Adrenal gland (tissue), 12 donors: Measurements from ENCODE around the gene CCDC92B. TPM values are rescaled to one million over a fixed set of nuclear protein-coding genes. Genes with fewer than 3 reads are reported as not detected.
"Not testable (repeated sequence)": the region's sequence is repeated elsewhere in the genome, so short reads cannot be mapped to it uniquely, and the experiment has no call there.

Experiments used
- DNase-seq, 7 donors: peaks; one replicate each; pipeline ENCODE4 v3.0.0-alpha.2; 2019 to 2020
- H3K27ac ChIP-seq, 5 donors: fragments of 200-600 bp; sonication (generic) in 4 of 5; 1 replicate in 3 of 5; 2 replicates in 2 of 5; pipeline versions ENCODE4 v1.5.1 to v1.8.0; 2016 to 2020; ENCODE audit warnings: mild to moderate bottlenecking in 1 of 5
- H3K27me3 ChIP-seq: fragments of 200-600 bp; 2 replicates; pipeline ENCODE4 v1.8.0; 2021
- H3K36me3 ChIP-seq, 2 donors: fragments of 200-600 bp; replicated peaks in 1 of 2; 1 replicate in 1 of 2; 2 replicates in 1 of 2; pipeline versions ENCODE4 v1.5.1 to v1.8.0; 2018 to 2022
- H3K4me1 ChIP-seq, 2 donors: fragments of 200-600 bp; replicated peaks in 1 of 2; 1 replicate in 1 of 2; 2 replicates in 1 of 2; pipeline versions ENCODE4 v1.5.1 to v1.8.0; 2018 to 2021
- H3K4me3 ChIP-seq, 4 donors: fragments of 200-600 bp; sonication (generic) in 3 of 4; one replicate each; pipeline ENCODE4 v1.5.1; 2016 to 2018
- H3K9me3 ChIP-seq, 3 donors: fragments of 200-600 bp; sonication (generic) in 1 of 3; replicated peaks in 1 of 3; 1 replicate in 2 of 3; 2 replicates in 1 of 3; pipeline versions ENCODE4 v1.5.1 to v1.8.0; 2016 to 2021
- POLR2A ChIP-seq, 2 donors: fragments of 450-650 bp; IDR thresholded peaks; one replicate each; pipeline ENCODE4 v1.6.1; 2017; ENCODE audit warnings: antibody characterized with exemption in 2 of 2, mild to moderate bottlenecking in 2 of 2, moderate library complexity in 1 of 2
- WGBS, 4 donors: extraction: QIAGEN DNeasy Blood & Tissue Kit in 2 of 4; methylation state at CpG; one replicate each; pipeline versions ENCODE4 v1.1.5 to v1.1.7; 2013 to 2017; 5-methylcytosine and 5-hydroxymethylcytosine counted together
- intact Hi-C, 2 donors: fragments of 100-400 bp; cut with DNase I; formaldehyde crosslinking; loops; one replicate each; pipeline versions ENCODE4 v1.14.1 to v1.15.0; 2022 to 2023
- polyA plus RNA-seq, 3 donors: library from polyadenylated mRNA; stranded (reverse); fragments of 200-250 nt in 2 of 3; fragments of 350-450 nt in 1 of 3; fragmentation: Illumina TruSeq in 1 of 3; extraction: RNeasy Lipid Tissue Mini Kit (QIAGEN cat#74804) in 1 of 3; gene quantifications; one replicate each; pipeline ENCODE4 v1.2.3, GENCODE V29; 2013 to 2014
- total RNA-seq, 9 donors: library from RNA; depleted of rRNA in 4 of 9; stranded (reverse); fragments of >200 nt in 4 of 9; fragments of 120-200 nt in 1 of 9; fragmentation: NEBNext Ultra II Directional in 1 of 9; extraction: Animal tissue kit (Norgen Biotek cat#: 25700) in 1 of 9; gene quantifications; one replicate each; pipeline versions ENCODE4 v1.1.0 to v1.2.4, GENCODE V29; 2013 to 2023
- TF ChIP-seq, protein P1 (sequence below), 6 experiments: fragments of 450-650 bp in 4 of 6; fragments of 200-600 bp in 2 of 6; sonication (generic) in 1 of 6; IDR thresholded peaks; 1 replicate in 5 of 6; 2 replicates in 1 of 6; pipeline versions ENCODE4 v1.5.1 to v1.8.0; 2016 to 2021; ENCODE audit warnings: antibody characterized with exemption in 6 of 6, mild to moderate bottlenecking in 2 of 6, moderate library complexity in 1 of 6
- donor health status: healthy with polysubstance abuse.
- donor health status: Bipolar disorder and iron deficiency.
- donor health status: DM: yes; HTN: yes; CAD: no.
- donor health status: DM: no; HTN: no; CAD: no.
- donor health status: DM: no; HTN: no; CAD: no.
- donor health status: DM: yes; HTN: yes; CAD: no.

The CCDC92B gene
- total and polyA plus RNA-seq, 12 donors: 0.10 to 4.7 (median 0.55) TPM; not detected in 3

DNA sequence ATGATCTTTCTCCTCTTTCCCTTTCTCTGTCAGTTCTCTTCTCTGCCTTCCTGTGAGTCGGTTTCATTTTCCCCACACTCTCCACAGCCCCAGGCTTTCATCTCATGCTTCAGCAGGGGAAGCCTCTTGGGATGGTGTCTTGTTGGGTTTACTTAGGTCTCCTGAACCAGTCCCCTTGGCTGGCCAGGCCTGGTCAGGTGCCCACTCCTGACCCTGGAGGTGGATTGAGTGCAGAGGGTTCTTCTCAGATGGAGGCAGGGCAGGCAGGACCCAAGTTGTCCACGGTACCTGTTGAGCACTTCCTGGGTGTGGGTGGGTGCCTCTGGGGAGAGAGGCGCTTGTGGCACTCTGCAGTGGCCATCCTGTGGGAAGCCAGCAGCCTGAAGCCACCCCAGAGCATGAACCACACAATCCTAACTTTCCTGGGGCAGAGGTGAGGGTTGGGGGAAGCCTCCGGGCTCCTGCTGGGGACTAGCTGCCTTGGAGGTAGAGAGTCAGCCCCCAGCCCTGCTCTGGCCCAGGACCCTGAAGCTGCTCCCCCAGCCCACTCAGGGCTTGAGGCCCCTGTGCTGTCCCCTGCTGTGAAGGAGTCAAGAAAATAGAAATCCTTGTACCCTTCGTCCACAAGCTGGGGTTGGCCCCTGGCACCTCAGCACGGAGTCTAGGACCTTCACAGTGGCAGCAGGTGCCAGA lies 44.8 kb upstream of the CCDC92B start:
- intact Hi-C loops: no loop called here
- TF ChIP-seq, protein P1, sequence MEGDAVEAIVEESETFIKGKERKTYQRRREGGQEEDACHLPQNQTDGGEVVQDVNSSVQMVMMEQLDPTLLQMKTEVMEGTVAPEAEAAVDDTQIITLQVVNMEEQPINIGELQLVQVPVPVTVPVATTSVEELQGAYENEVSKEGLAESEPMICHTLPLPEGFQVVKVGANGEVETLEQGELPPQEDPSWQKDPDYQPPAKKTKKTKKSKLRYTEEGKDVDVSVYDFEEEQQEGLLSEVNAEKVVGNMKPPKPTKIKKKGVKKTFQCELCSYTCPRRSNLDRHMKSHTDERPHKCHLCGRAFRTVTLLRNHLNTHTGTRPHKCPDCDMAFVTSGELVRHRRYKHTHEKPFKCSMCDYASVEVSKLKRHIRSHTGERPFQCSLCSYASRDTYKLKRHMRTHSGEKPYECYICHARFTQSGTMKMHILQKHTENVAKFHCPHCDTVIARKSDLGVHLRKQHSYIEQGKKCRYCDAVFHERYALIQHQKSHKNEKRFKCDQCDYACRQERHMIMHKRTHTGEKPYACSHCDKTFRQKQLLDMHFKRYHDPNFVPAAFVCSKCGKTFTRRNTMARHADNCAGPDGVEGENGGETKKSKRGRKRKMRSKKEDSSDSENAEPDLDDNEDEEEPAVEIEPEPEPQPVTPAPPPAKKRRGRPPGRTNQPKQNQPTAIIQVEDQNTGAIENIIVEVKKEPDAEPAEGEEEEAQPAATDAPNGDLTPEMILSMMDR (IDR thresholded peaks at IDR 0.05): no peak
- no peak for TF ChIP-seq POLR2A (IDR thresholded peaks at IDR 0.05)
- WGBS, 4 donors: 57 to 85% (median 80%) methylated on average over 4 to 6 of the region's 6 CpGs
- Histone ChIP-seq H3K36me3 (no peaks in the 10 kb centered on the region), H3K9me3 (no peaks in the 10 kb centered on the region), H3K4me1 (peaks cover 0 to 5% of the 10 kb centered on the region in 2 donors), H3K27me3 (no peaks in the 10 kb centered on the region), H3K27ac (no peak overlapping the region), H3K4me3 (no peak overlapping the region)
- no peak for DNase-seq

DNA sequence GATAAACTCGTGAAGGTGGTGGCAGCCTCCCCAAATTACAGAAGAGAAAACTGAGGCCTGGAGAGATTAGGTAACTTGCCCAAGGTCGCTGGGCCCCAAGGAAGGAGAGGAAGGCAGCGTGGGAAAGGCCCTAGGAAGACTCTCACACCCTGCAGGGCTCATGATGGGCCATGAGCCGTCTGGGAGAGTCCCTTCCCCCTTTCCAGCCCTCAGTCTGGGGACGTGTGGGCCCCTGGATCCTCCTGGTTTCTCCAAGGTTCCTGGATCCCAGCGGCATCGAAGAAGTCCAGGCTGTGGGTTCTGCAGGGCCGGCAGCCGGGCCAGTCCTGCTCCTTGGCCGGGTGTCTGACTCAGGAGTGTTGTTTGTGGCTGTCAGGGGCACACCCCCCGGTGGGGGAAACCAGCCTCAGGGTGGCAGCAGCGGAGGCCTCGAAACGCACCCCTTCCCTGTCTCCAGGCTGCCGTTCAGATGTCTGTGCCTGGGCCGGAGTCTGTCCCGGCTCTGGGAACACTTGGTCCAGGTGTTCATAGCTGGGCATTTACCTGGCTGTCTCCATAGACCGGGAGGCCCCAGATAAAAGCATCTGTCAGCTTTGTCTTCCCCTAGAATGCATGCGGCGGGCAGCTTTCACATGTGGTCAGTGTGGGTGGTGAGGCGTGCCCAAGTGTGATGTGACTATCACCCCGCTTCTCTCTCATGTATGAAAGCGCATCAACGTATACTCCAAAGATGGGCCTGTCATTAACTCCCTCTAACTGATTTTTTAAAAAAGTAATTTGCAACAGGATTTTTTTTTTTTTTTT lies 43.1 kb upstream of the CCDC92B start:
- intact Hi-C loops: no loop called here
- DNase-seq: no peak
- Histone ChIP-seq H3K27ac (no peak overlapping the region), H3K4me3 (no peak overlapping the region), H3K9me3 (no peaks in the 10 kb centered on the region), H3K27me3 (no peaks in the 10 kb centered on the region), H3K36me3 (no peaks in the 10 kb centered on the region), H3K4me1 (peaks cover 0 to 5% of the 10 kb centered on the region in 2 donors)
- no peak for TF ChIP-seq POLR2A (IDR thresholded peaks at IDR 0.05)
- TF ChIP-seq, protein P1 (IDR thresholded peaks at IDR 0.05): no peak
- WGBS, 4 donors: 52 to 76% (median 55%) methylated on average over 11 to 24 of the region's 24 CpGs

DNA sequence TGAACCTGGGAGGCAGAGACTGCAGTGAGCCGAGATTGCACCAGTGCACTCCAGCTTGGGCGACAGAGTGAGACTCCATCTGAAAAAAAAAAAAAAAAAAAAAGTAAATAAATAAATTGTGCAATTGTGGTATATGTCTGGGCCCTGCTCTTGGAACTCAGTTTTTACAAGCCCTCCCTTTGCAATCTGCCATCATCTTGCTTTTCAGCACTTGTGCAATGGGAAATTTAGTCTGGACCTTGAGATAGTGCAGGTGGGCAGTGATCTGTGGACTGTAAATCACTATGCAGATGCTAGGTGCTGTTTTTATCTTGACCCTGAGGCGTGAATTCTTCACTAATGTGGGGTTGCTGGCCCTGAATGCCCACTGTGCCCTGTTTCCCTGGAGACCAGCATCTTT lies 40.2 kb upstream of the CCDC92B start:
- intact Hi-C loops: loop anchor here in 1 of 2 donors (5.0 kb wide), 1 partner anchor 38 kb away; no protein-coding TSS in a partner anchor
- 65 to 83% (median 77%) methylated on average over 3 of the region's 3 CpGs for WGBS, 4 donors
- DNase-seq: no peak
- Histone ChIP-seq H3K27ac (no peak overlapping the region), H3K36me3 (no peaks in the 10 kb centered on the region), H3K27me3 (no peaks in the 10 kb centered on the region), H3K9me3 (no peaks in the 10 kb centered on the region), H3K4me1 (peaks cover 0 to 5% of the 10 kb centered on the region in 2 donors), H3K4me3 (no peak overlapping the region)
- TF ChIP-seq, protein P1 (IDR thresholded peaks at IDR 0.05): no peak
- no peak for TF ChIP-seq POLR2A (IDR thresholded peaks at IDR 0.05)

DNA sequence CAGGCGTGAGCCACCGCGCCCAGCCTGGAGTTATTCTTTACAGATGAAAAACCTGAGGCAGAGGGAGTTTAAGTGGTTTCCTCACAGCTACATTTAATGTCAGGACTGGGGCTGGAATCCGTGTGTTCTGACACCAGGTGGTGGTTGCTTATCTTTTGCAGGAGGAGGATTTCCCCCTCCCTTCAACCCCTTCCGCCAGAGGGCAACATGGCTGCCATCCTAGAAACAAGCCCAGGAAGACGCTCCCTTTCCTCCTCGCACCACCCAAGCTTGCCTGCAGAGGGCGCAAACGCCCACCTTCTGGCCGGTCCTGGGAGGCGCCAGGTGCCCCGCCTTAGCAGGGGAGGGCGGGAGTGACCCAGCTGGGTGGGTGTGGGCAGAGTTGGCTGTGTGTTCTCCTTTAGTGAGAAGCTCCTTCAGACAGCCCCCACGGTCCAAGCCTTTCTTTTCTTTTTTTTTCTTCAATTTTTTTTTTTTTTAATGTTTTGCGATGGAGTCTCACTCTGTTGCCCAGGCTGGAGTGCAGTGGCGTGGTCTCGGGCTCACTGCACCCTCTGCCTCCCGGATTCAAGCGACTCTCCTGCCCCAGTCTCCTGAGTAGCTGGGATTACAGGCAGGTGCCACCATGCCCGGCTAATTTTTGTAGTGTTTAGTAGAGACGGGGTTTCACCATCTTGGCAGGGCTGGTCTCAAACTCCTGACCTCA lies 36.9 kb upstream of the CCDC92B start:
- DNase-seq: peak; percentile 85 to 95 (median 88)
- Histone ChIP-seq H3K36me3 (no peaks in the 10 kb centered on the region), H3K27me3 (no peaks in the 10 kb centered on the region), H3K27ac (no peak overlapping the region), H3K9me3 (no peaks in the 10 kb centered on the region), H3K4me3 (no peak overlapping the region), H3K4me1 (no peaks in the 10 kb centered on the region)
- intact Hi-C loops: loop anchor here in 1 of 2 donors (5.0 kb wide), 1 partner anchor 41 kb away; no protein-coding TSS in a partner anchor
- 28 to 35% (median 31%) methylated on average over 20 to 21 of the region's 21 CpGs for WGBS, 4 donors
- no peak for TF ChIP-seq POLR2A (IDR thresholded peaks at IDR 0.05)
- TF ChIP-seq, protein P1 (IDR thresholded peaks at IDR 0.05): peak; percentile 73 to 89 (median 84)

DNA sequence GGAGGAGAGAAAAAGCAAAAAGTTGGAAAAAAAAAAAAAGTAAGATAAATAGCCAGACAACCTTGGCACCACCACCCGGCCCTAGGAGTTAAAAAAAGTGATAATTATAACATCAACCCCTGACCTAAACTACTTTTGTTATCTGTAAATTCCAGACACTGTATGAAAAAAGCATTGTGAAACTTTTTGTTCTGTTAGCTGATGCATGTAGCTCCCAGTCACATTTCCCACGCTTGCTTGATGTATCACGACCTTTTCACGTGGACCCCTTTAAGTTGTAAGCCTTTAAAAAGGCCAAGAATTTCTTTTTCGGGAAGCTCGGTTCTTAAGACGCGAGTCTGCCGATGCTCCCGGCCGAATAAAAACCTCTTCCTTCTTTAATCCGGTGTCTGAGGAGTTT lies 35.9 kb upstream of the CCDC92B start:
- intact Hi-C loops: loop anchor here in 1 of 2 donors (5.0 kb wide), 1 partner anchor 42 kb away; no protein-coding TSS in a partner anchor

More for the DNA sequence above, 35.9 kb upstream of the CCDC92B start:
- not testable (repeated sequence) for H3K9me3 ChIP-seq, H3K27ac ChIP-seq, H3K27me3 ChIP-seq, H3K4me3 ChIP-seq, H3K36me3 ChIP-seq, DNase-seq, H3K4me1 ChIP-seq
- WGBS, 4 donors: 63 to 71% (median 66%) methylated on average over 12 of the region's 12 CpGs
